Measurements from ENCODE around the gene MATN4. TPM values are rescaled to one million over a fixed set of nuclear protein-coding genes. Genes with fewer than 3 reads are reported as not detected.

MATN4 gene
- total RNA-seq, 1 experiment from 2014 or later, result 1.9 TPM

DNA sequence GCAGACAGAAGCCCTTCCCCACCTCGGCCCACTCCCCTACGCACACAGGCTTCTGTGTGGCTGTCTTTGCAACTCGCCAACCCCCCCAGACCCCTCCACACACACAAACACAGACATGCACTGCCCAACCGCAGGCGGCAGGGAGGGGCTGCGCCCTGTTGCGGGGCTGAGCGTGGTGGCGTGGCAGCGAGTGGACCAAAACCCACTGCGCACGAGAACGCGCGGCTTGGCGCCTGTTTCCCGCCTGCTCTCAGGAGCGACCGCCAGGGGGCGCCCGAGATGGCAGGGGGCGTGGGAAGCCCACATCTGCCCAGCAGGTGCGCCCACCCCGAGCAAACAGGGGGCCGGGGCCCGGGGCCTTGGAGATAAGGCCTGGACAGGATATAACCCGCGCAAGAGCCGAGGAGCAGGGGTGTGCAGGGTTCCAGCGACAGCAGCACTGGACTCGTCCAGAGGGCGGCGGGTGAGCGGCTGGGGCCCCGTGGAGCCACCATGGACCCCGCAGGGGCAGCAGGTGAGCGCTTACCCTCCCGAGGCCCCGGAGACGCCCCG, 1.6 kb downstream of the MATN4 start, which contains the start of gene RBPJL:
Gene RBPJL (plus strand): TSS at position 410 of the 552 bp plus-strand sequence. CDS start 83 bp downstream, at position 493.
- Mint-ChIP-seq H3K36me3 (no peaks in the 10 kb centered on the region), H3K9me3 (no peaks in the 10 kb centered on the region), H3K27me3 (ENCODE audit: low read depth) (peaks cover 30% of the 10 kb centered on the region), H3K4me3 (0 out of 2 replicates have a peak within 1 kb of the TSS, but pooled peaks have one; percentile 22), H3K4me1 (peaks cover 22% of the 10 kb centered on the region), H3K27ac (no peak within 1 kb of the TSS)
- ATAC-seq (peak; percentile 8; the same call in 1 of the 2 replicates), DNase-seq (ENCODE audit: low spot score) (peak; percentile 79)
- TF ChIP-seq SP1 (CRISPR knock-in tag; conservative IDR thresholded peaks at IDR 0.05) (peak; percentile 39; the same call in 1 of the 2 replicates), ETV6 (CRISPR knock-in tag; IDR thresholded peaks at IDR 0.05) (peak; percentile 68; the same call in 1 of the 2 replicates), ZNF671 (CRISPR knock-in tag; IDR thresholded peaks at IDR 0.05) (no peak), NFE2L1 (CRISPR knock-in tag; IDR thresholded peaks at IDR 0.05) (peak; percentile 58; the same call in 1 of the 2 replicates), NR2C2 (CRISPR knock-in tag; IDR thresholded peaks at IDR 0.05) (no peak), ZNF423 (CRISPR knock-in tag; IDR thresholded peaks at IDR 0.05) (no peak), FOXK1 (CRISPR knock-in tag; IDR thresholded peaks at IDR 0.05) (peak; percentile 42; the same call in 1 of the 2 replicates), TEAD1 (CRISPR knock-in tag; IDR thresholded peaks at IDR 0.05) (no peak), FOXP1 (CRISPR knock-in tag; IDR thresholded peaks at IDR 0.05; ENCODE audit: borderline replicate concordance) (peak; percentile 69; the same call in 1 of the 2 replicates)
- TF ChIP-seq, protein P1, sequence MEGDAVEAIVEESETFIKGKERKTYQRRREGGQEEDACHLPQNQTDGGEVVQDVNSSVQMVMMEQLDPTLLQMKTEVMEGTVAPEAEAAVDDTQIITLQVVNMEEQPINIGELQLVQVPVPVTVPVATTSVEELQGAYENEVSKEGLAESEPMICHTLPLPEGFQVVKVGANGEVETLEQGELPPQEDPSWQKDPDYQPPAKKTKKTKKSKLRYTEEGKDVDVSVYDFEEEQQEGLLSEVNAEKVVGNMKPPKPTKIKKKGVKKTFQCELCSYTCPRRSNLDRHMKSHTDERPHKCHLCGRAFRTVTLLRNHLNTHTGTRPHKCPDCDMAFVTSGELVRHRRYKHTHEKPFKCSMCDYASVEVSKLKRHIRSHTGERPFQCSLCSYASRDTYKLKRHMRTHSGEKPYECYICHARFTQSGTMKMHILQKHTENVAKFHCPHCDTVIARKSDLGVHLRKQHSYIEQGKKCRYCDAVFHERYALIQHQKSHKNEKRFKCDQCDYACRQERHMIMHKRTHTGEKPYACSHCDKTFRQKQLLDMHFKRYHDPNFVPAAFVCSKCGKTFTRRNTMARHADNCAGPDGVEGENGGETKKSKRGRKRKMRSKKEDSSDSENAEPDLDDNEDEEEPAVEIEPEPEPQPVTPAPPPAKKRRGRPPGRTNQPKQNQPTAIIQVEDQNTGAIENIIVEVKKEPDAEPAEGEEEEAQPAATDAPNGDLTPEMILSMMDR (IDR thresholded peaks at IDR 0.05), result peak; percentile 99
- TF ChIP-seq, protein P2, sequence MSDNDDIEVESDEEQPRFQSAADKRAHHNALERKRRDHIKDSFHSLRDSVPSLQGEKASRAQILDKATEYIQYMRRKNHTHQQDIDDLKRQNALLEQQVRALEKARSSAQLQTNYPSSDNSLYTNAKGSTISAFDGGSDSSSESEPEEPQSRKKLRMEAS (CRISPR knock-in tag; IDR thresholded peaks at IDR 0.05), result peak; percentile 68; the same call in 1 of the 2 replicates
- TF ChIP-seq, protein P3, sequence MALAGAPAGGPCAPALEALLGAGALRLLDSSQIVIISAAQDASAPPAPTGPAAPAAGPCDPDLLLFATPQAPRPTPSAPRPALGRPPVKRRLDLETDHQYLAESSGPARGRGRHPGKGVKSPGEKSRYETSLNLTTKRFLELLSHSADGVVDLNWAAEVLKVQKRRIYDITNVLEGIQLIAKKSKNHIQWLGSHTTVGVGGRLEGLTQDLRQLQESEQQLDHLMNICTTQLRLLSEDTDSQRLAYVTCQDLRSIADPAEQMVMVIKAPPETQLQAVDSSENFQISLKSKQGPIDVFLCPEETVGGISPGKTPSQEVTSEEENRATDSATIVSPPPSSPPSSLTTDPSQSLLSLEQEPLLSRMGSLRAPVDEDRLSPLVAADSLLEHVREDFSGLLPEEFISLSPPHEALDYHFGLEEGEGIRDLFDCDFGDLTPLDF (CRISPR knock-in tag; IDR thresholded peaks at IDR 0.05), result 0 out of 2 replicates have a peak, but pooled peaks have one; percentile 29
- TF ChIP-seq, protein P4, sequence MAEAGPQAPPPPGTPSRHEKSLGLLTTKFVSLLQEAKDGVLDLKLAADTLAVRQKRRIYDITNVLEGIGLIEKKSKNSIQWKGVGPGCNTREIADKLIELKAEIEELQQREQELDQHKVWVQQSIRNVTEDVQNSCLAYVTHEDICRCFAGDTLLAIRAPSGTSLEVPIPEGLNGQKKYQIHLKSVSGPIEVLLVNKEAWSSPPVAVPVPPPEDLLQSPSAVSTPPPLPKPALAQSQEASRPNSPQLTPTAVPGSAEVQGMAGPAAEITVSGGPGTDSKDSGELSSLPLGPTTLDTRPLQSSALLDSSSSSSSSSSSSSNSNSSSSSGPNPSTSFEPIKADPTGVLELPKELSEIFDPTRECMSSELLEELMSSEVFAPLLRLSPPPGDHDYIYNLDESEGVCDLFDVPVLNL (CRISPR knock-in tag; IDR thresholded peaks at IDR 0.05; ENCODE audit: borderline replicate concordance, low read depth), result peak; percentile 89
- TF ChIP-seq, protein P5, sequence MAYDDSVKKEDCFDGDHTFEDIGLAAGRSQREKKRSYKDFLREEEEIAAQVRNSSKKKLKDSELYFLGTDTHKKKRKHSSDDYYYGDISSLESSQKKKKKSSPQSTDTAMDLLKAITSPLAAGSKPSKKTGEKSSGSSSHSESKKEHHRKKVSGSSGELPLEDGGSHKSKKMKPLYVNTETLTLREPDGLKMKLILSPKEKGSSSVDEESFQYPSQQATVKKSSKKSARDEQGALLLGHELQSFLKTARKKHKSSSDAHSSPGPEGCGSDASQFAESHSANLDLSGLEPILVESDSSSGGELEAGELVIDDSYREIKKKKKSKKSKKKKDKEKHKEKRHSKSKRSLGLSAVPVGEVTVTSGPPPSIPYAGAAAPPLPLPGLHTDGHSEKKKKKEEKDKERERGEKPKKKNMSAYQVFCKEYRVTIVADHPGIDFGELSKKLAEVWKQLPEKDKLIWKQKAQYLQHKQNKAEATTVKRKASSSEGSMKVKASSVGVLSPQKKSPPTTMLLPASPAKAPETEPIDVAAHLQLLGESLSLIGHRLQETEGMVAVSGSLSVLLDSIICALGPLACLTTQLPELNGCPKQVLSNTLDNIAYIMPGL (CRISPR knock-in tag; IDR thresholded peaks at IDR 0.05), result peak; percentile 73; the same call in 1 of the 2 replicates
- TF ChIP-seq, protein P6, sequence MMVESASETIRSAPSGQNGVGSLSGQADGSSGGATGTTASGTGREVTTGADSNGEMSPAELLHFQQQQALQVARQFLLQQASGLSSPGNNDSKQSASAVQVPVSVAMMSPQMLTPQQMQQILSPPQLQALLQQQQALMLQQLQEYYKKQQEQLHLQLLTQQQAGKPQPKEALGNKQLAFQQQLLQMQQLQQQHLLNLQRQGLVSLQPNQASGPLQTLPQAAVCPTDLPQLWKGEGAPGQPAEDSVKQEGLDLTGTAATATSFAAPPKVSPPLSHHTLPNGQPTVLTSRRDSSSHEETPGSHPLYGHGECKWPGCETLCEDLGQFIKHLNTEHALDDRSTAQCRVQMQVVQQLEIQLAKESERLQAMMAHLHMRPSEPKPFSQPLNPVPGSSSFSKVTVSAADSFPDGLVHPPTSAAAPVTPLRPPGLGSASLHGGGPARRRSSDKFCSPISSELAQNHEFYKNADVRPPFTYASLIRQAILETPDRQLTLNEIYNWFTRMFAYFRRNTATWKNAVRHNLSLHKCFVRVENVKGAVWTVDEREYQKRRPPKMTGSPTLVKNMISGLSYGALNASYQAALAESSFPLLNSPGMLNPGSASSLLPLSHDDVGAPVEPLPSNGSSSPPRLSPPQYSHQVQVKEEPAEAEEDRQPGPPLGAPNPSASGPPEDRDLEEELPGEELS (CRISPR knock-in tag; IDR thresholded peaks at IDR 0.05), result peak; percentile 35; the same call in 1 of the 2 replicates
- TF ChIP-seq, protein P7, sequence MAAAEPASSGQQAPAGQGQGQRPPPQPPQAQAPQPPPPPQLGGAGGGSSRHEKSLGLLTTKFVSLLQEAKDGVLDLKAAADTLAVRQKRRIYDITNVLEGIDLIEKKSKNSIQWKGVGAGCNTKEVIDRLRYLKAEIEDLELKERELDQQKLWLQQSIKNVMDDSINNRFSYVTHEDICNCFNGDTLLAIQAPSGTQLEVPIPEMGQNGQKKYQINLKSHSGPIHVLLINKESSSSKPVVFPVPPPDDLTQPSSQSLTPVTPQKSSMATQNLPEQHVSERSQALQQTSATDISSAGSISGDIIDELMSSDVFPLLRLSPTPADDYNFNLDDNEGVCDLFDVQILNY (CRISPR knock-in tag; IDR thresholded peaks at IDR 0.05), result peak; percentile 94
- POLR2A ChIA-PET, result no interaction called here
- CTCF ChIA-PET, result interaction anchor here (0.6 to 4.0 kb wide), 8 partner anchors 9 to 615 kb away, joined by 3 to 61 read pairs (median 4); no protein-coding TSS in a partner anchor

All from WTC11 (cell line).